Skeletal muscle satellite cell (primary cell): ENCODE results near the gene ARSG.

Experiments used
- H3K27me3 ChIP-seq: 2 replicates; pipeline ENCODE4 v1.7.0; 2013; ENCODE audit warnings: low read length; ENCODE audit not compliant: control insufficient read depth, insufficient read depth
- H3K36me3 ChIP-seq: 2 replicates; pipeline ENCODE4 v1.7.0; 2013; ENCODE audit warnings: mild to moderate bottlenecking, control low read depth, low read length; ENCODE audit not compliant: insufficient read depth
- H3K4me1 ChIP-seq: 2 replicates; pipeline ENCODE4 v1.7.0; 2013; ENCODE audit warnings: low read length; ENCODE audit not compliant: control insufficient read depth, insufficient read depth
- H3K4me2 ChIP-seq: 2 replicates; pipeline ENCODE4 v1.7.0; 2013; ENCODE audit warnings: mild to moderate bottlenecking, low read length
- H3K4me3 ChIP-seq: 2 replicates; pipeline ENCODE4 v1.7.0; 2013; ENCODE audit warnings: low read length
- H3K9ac ChIP-seq: 2 replicates; pipeline ENCODE4 v1.7.0; 2013; ENCODE audit warnings: mild to moderate bottlenecking, low read depth, low read length, moderate library complexity
- H3K9me3 ChIP-seq: replicated peaks from 2 replicates; pipeline ENCODE4 v1.7.0; 2013; ENCODE audit warnings: mild to moderate bottlenecking, control low read depth, low read length

The ARSG gene

GRCh38 chr17:68429881-68430280 lies 138.6 kb downstream of the ARSG start:
- Histone ChIP-seq H3K9ac (no peak overlapping the region), H3K4me3 (no peak overlapping the region), H3K4me2 (no peak overlapping the region), H3K27me3 (no peaks in the 10 kb centered on the region), H3K36me3 (peaks cover 67% of the 10 kb centered on the region), H3K4me1 (no peaks in the 10 kb centered on the region), H3K9me3 (no peaks in the 10 kb centered on the region)

- peaks cover 1% of the 10 kb centered on the region for H3K4me1 ChIP-seq
- no peak overlapping the region for H3K9ac ChIP-seq
Observed at GRCh38 chr17:68431045-68431608, 139.8 kb downstream of the ARSG start.

GRCh38 chr17:68431661-68432071 lies 140.4 kb downstream of the ARSG start:
- H3K36me3 ChIP-seq = peaks cover 68% of the 10 kb centered on the region
- no peaks in the 10 kb centered on the region for H3K9me3 ChIP-seq
- H3K9ac ChIP-seq = no peak overlapping the region
- no peak overlapping the region for H3K4me2 ChIP-seq
- no peak overlapping the region for H3K4me3 ChIP-seq
- peaks cover 3% of the 10 kb centered on the region for H3K4me1 ChIP-seq
- H3K27me3 ChIP-seq = no peaks in the 10 kb centered on the region

More at GRCh38 chr17:68431045-68431608, 139.8 kb downstream of the ARSG start:
- Histone ChIP-seq H3K4me2 (no peak overlapping the region), H3K9me3 (no peaks in the 10 kb centered on the region), H3K4me3 (no peak overlapping the region), H3K36me3 (peaks cover 69% of the 10 kb centered on the region), H3K27me3 (no peaks in the 10 kb centered on the region)

GRCh38 chr17:68432086-68432864 lies 141.0 kb downstream of the ARSG start:
- H3K36me3 ChIP-seq = peaks cover 63% of the 10 kb centered on the region
- no peaks in the 10 kb centered on the region for H3K9me3 ChIP-seq
- H3K4me2 ChIP-seq = no peak overlapping the region
- peaks cover 3% of the 10 kb centered on the region for H3K4me1 ChIP-seq
- H3K27me3 ChIP-seq = no peaks in the 10 kb centered on the region
- H3K9ac ChIP-seq = no peak overlapping the region
- no peak overlapping the region for H3K4me3 ChIP-seq

- Histone ChIP-seq H3K9ac (no peak overlapping the region), H3K9me3 (no peaks in the 10 kb centered on the region), H3K36me3 (peaks cover 64% of the 10 kb centered on the region), H3K4me1 (peaks cover 3% of the 10 kb centered on the region), H3K4me2 (no peak overlapping the region), H3K4me3 (no peak overlapping the region), H3K27me3 (no peaks in the 10 kb centered on the region)
Observed at GRCh38 chr17:68433211-68433610, 141.9 kb downstream of the ARSG start.

- peaks cover 3% of the 10 kb centered on the region for H3K4me1 ChIP-seq
- H3K4me3 ChIP-seq = no peak overlapping the region
- H3K36me3 ChIP-seq = peaks cover 58% of the 10 kb centered on the region
- no peak overlapping the region for H3K4me2 ChIP-seq
- no peak overlapping the region for H3K9ac ChIP-seq
- no peaks in the 10 kb centered on the region for H3K27me3 ChIP-seq
- no peaks in the 10 kb centered on the region for H3K9me3 ChIP-seq
Observed at GRCh38 chr17:68433911-68434508, 142.7 kb downstream of the ARSG start.

- no peak overlapping the region for H3K4me2 ChIP-seq
- peaks cover 3% of the 10 kb centered on the region for H3K4me1 ChIP-seq
- H3K36me3 ChIP-seq = peaks cover 47% of the 10 kb centered on the region
- no peak overlapping the region for H3K4me3 ChIP-seq
- H3K9me3 ChIP-seq = no peaks in the 10 kb centered on the region
- H3K27me3 ChIP-seq = no peaks in the 10 kb centered on the region
- H3K9ac ChIP-seq = no peak overlapping the region
Observed at GRCh38 chr17:68435361-68435760, 144.1 kb downstream of the ARSG start.

GRCh38 chr17:68435876-68436842 lies 144.9 kb downstream of the ARSG start:
- H3K9ac ChIP-seq = no peak overlapping the region
- no peak overlapping the region for H3K4me3 ChIP-seq
- H3K36me3 ChIP-seq = peaks cover 39% of the 10 kb centered on the region
- H3K27me3 ChIP-seq = no peaks in the 10 kb centered on the region
- no peak overlapping the region for H3K4me2 ChIP-seq
- no peaks in the 10 kb centered on the region for H3K9me3 ChIP-seq
- H3K4me1 ChIP-seq = peaks cover 3% of the 10 kb centered on the region

GRCh38 chr17:68437979-68438822 lies 146.9 kb downstream of the ARSG start:
- H3K9ac ChIP-seq = no peak overlapping the region
- peaks cover 3% of the 10 kb centered on the region for H3K4me1 ChIP-seq
- H3K4me2 ChIP-seq = no peak overlapping the region
- no peaks in the 10 kb centered on the region for H3K9me3 ChIP-seq
- peaks cover 29% of the 10 kb centered on the region for H3K36me3 ChIP-seq
- no peaks in the 10 kb centered on the region for H3K27me3 ChIP-seq
- no peak overlapping the region for H3K4me3 ChIP-seq

- no peak overlapping the region for H3K4me2 ChIP-seq
- H3K36me3 ChIP-seq = peaks cover 19% of the 10 kb centered on the region
- no peak overlapping the region for H3K4me3 ChIP-seq
- H3K4me1 ChIP-seq = peaks cover 3% of the 10 kb centered on the region
- H3K9ac ChIP-seq = no peak overlapping the region
- no peaks in the 10 kb centered on the region for H3K27me3 ChIP-seq
- H3K9me3 ChIP-seq = no peaks in the 10 kb centered on the region
Observed at GRCh38 chr17:68439656-68440290, 148.5 kb downstream of the ARSG start.
